B cell (primary cell): ENCODE results near the gene PDE11A. TPM values are rescaled to one million over a fixed set of nuclear protein-coding genes. Genes with fewer than 3 reads are reported as not detected.

Experiments
- ATAC-seq: fragments of 200-7000 bp; cut with Tn5 transposase; one replicate; pipeline ENCODE4 v1.10.0; 2021; ENCODE audit warnings: low read depth, mild to moderate bottlenecking, moderate number of reproducible peaks, moderate library complexity
- CTCF ChIA-PET: fragments of 350-600 bp; sonication (Branson Sonifier 250); formaldehyde crosslinking; loops from one replicate; lab custom pipeline; 2021; ENCODE audit warnings: antibody characterized with exemption, inconsistent platforms; lab: Charles Lee
- POLR2A ChIA-PET: fragments of 350-600 bp; sonication (Branson Sonifier 250); formaldehyde crosslinking; loops from one replicate; lab custom pipeline; 2021; ENCODE audit warnings: antibody characterized with exemption; lab: Charles Lee
- DNase-seq: peaks from one replicate; pipeline ENCODE4 v3.0.0; 2013
- H2AFZ ChIP-seq: 2 replicates; pipeline ENCODE4 v1.6.1; 2012; ENCODE audit warnings: mild to moderate bottlenecking, low read depth, low read length; ENCODE audit not compliant: insufficient read depth, poor library complexity, severe bottlenecking
- H3K27ac ChIP-seq, 2 donors: 1 replicate in 1 of 2; 2 replicates in 1 of 2; pipeline ENCODE4 v1.5.1; 2012 to 2013; ENCODE audit warnings: low read length in 2 of 2, mild to moderate bottlenecking in 2 of 2, moderate library complexity in 1 of 2
- H3K27me3 ChIP-seq, 4 experiments: fragments of 200-600 bp in 1 of 4; sonication (generic) in 1 of 4; replicated peaks in 1 of 4; 1 replicate in 2 of 4; 2 replicates in 2 of 4; pipeline versions ENCODE4 v1.6.1 to v1.7.0; 2013 to 2016; ENCODE audit warnings: low read length in 3 of 4, mild to moderate bottlenecking in 2 of 4, mixed read lengths in 1 of 4, moderate library complexity in 1 of 4; ENCODE audit not compliant: insufficient read depth in 4 of 4, control insufficient read depth in 3 of 4; ENCODE audit errors: control extremely low read depth in 1 of 4
- H3K36me3 ChIP-seq, 2 experiments: replicated peaks in 1 of 2; 1 replicate in 1 of 2; 2 replicates in 1 of 2; pipeline versions ENCODE4 v1.6.1 to v1.7.1; 2013; ENCODE audit warnings: low read length in 1 of 2; ENCODE audit not compliant: insufficient read depth in 2 of 2, control insufficient read depth in 1 of 2; ENCODE audit errors: control extremely low read depth in 1 of 2, extremely low read depth in 1 of 2
- H3K4me1 ChIP-seq, 2 donors: fragments of 200-600 bp in 1 of 2; sonication (generic) in 1 of 2; 1 replicate in 1 of 2; 2 replicates in 1 of 2; pipeline versions ENCODE4 v1.5.1 to v1.6.1; 2013 to 2017; ENCODE audit warnings: low read length in 2 of 2; ENCODE audit not compliant: control insufficient read depth in 2 of 2, insufficient read depth in 2 of 2
- H3K4me2 ChIP-seq: replicated peaks from 2 replicates; pipeline ENCODE3; 2012; ENCODE audit warnings: mild to moderate bottlenecking, low read depth, low read length; ENCODE audit not compliant: poor library complexity, severe bottlenecking
- H3K4me3 ChIP-seq, 5 experiments: fragments of 200-600 bp in 1 of 5; sonication (generic) in 1 of 5; 1 replicate in 3 of 5; 2 replicates in 2 of 5; pipeline versions ENCODE4 v1.5.1 to v1.7.0; 2011 to 2016; ENCODE audit warnings: low read length in 4 of 5, mild to moderate bottlenecking in 4 of 5, low read depth in 2 of 5, control low read depth in 1 of 5, moderate library complexity in 1 of 5; ENCODE audit not compliant: insufficient read depth in 1 of 5; ENCODE audit errors: control extremely low read depth in 1 of 5, extremely low read depth in 1 of 5
- H3K79me2 ChIP-seq: fragments of 200-600 bp; sonication (generic); one replicate; pipeline ENCODE4 v1.6.0; 2016; ENCODE audit warnings: low read length; ENCODE audit not compliant: control insufficient read depth, insufficient read depth
- H3K9ac ChIP-seq: fragments of 200-600 bp; sonication (generic); 2 replicates; pipeline ENCODE4 v1.6.1; 2017; ENCODE audit warnings: mild to moderate bottlenecking, low read length, moderate library complexity
- H3K9me3 ChIP-seq, 3 donors: one replicate each; pipeline versions ENCODE4 v1.6.1 to v1.7.1; 2013; ENCODE audit warnings: low read length in 2 of 3; ENCODE audit not compliant: control insufficient read depth in 2 of 3, insufficient read depth in 1 of 3; ENCODE audit errors: control extremely low read depth in 1 of 3
- H4K20me1 ChIP-seq: 2 replicates; pipeline ENCODE4 v1.6.0; 2012; ENCODE audit warnings: mild to moderate bottlenecking, low read length; ENCODE audit not compliant: insufficient read depth, control insufficient read depth, poor library complexity, severe bottlenecking
- H3K27ac Mint-ChIP-seq: one replicate; pipeline ENCODE4 v1.8.0; 2021; ENCODE audit warnings: mixed read lengths
- H3K27me3 Mint-ChIP-seq: one replicate; pipeline ENCODE4 v1.8.0; 2021; ENCODE audit warnings: mixed read lengths
- H3K4me1 Mint-ChIP-seq: one replicate; pipeline ENCODE4 v1.8.0; 2021; ENCODE audit warnings: mixed read lengths
- H3K4me3 Mint-ChIP-seq: one replicate; pipeline ENCODE4 v1.8.0; 2021; ENCODE audit warnings: mixed read lengths
- H3K9me3 Mint-ChIP-seq: one replicate; pipeline ENCODE4 v1.8.0; 2022; ENCODE audit warnings: mixed read lengths; ENCODE audit not compliant: insufficient read depth
- CTCF ChIP-seq: fragments of 200-600 bp; IDR thresholded peaks from one replicate; pipeline ENCODE4 v1.8.0; 2022; ENCODE audit warnings: antibody characterized with exemption, mild to moderate bottlenecking
- EZH2 ChIP-seq: IDR thresholded peaks from 2 replicates; pipeline ENCODE4 v1.6.1; 2012; ENCODE audit warnings: borderline replicate concordance, low read depth, mild to moderate bottlenecking, moderate library complexity, low read length; ENCODE audit not compliant: insufficient read depth, poor library complexity, severe bottlenecking
- WGBS: methylation state at CpG from one replicate; pipeline ENCODE4 v1.1.5; 2013; ENCODE audit warnings: missing lambda C conversion rate; ENCODE audit not compliant: insufficient coverage; 5-methylcytosine and 5-hydroxymethylcytosine counted together
- intact Hi-C: fragments of 100-400 bp; cut with micrococcal nuclease; formaldehyde crosslinking; loops from one replicate; pipeline ENCODE4 v1.10.0; 2022
- polyA plus RNA-seq: library from polyadenylated mRNA; depleted of rRNA; stranded (reverse); fragments of >200 nt; gene quantifications from 2 replicates; pipeline ENCODE4 v1.2.3, GENCODE V29; 2012
- total RNA-seq, 2 donors: library from RNA; stranded (reverse); fragments of 120-200 nt in 1 of 2; gene quantifications; 1 replicate in 1 of 2; 2 replicates in 1 of 2; pipeline versions ENCODE4 v1.2.3 to v1.2.4, GENCODE V29; 2013 to 2022

PDE11A gene
- total and polyA plus RNA-seq, 2 donors (not counting 1 experiment from before 2014, with no cell fraction given), result 0.25 TPM; not detected in 1

- no peaks in the 10 kb centered on the region for H3K27me3 ChIP-seq
- intact Hi-C loops, result no loop called here
- ChIA-PET CTCF (no interaction called here), POLR2A (no interaction called here)
- Mint-ChIP-seq H3K9me3 (no peaks in the 10 kb centered on the region), H3K4me3 (no peak overlapping the region), H3K27ac (no peak overlapping the region), H3K4me1 (no peaks in the 10 kb centered on the region), H3K27me3 (peaks cover 7% of the 10 kb centered on the region)
- H3K4me1 ChIP-seq, result no peaks in the 10 kb centered on the region
- DNase-seq (no peak), ATAC-seq (no peak)
- TF ChIP-seq CTCF, result no peak
- no peak for TF ChIP-seq EZH2
- H3K36me3 ChIP-seq, result no peaks in the 10 kb centered on the region
- no peak overlapping the region for H3K4me3 ChIP-seq
- H3K9ac ChIP-seq, result no peak overlapping the region
- no peak overlapping the region for H3K27ac ChIP-seq
- no peak overlapping the region for H2AFZ ChIP-seq
- no peaks in the 10 kb centered on the region for H3K9me3 ChIP-seq
- no peaks in the 10 kb centered on the region for H3K79me2 ChIP-seq
- H4K20me1 ChIP-seq, result no peaks in the 10 kb centered on the region
- no peak overlapping the region for H3K4me2 ChIP-seq
- WGBS, result 25% methylated on average over 3 of the region's 4 CpGs
Observed at GRCh38 chr2:177916342-177916741, 156.2 kb downstream of the PDE11A start.

- ChIA-PET POLR2A (no interaction called here), CTCF (no interaction called here)
- no CpG with 5 or more reads among the region's 1 CpG for WGBS
- Histone ChIP-seq H3K36me3 (no peaks in the 10 kb centered on the region), H3K27ac (no peak overlapping the region), H3K4me3 (no peak overlapping the region), H3K9me3 (no peaks in the 10 kb centered on the region), H4K20me1 (no peaks in the 10 kb centered on the region), H3K79me2 (no peaks in the 10 kb centered on the region), H2AFZ (no peak overlapping the region), H3K4me2 (no peak overlapping the region), H3K27me3 (no peaks in the 10 kb centered on the region), H3K9ac (no peak overlapping the region), H3K4me1 (no peaks in the 10 kb centered on the region)
- DNase-seq, result no peak
- intact Hi-C loops, result no loop called here
- peaks cover 7% of the 10 kb centered on the region for H3K27me3 Mint-ChIP-seq
- no peak overlapping the region for H3K27ac Mint-ChIP-seq
- no peak overlapping the region for H3K4me3 Mint-ChIP-seq
- no peak for ATAC-seq
- TF ChIP-seq CTCF (no peak), EZH2 (no peak)
- H3K4me1 Mint-ChIP-seq, result no peaks in the 10 kb centered on the region
- H3K9me3 Mint-ChIP-seq, result no peaks in the 10 kb centered on the region
Observed at GRCh38 chr2:177914247-177914646, 158.3 kb downstream of the PDE11A start.
